Measurements from ENCODE around the gene TPSG1.

GRCh38 chr16:1218061-1218929 lies 6.8 kb downstream of the TPSG1 start:
- TF ChIP-seq, protein P1, sequence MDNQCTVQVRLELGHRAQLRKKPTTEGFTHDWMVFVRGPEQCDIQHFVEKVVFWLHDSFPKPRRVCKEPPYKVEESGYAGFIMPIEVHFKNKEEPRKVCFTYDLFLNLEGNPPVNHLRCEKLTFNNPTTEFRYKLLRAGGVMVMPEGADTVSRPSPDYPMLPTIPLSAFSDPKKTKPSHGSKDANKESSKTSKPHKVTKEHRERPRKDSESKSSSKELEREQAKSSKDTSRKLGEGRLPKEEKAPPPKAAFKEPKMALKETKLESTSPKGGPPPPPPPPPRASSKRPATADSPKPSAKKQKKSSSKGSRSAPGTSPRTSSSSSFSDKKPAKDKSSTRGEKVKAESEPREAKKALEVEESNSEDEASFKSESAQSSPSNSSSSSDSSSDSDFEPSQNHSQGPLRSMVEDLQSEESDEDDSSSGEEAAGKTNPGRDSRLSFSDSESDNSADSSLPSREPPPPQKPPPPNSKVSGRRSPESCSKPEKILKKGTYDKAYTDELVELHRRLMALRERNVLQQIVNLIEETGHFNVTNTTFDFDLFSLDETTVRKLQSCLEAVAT (IDR thresholded peaks at IDR 0.05) = no peak
- TF ChIP-seq CTCF (IDR thresholded peaks at IDR 0.05 in 2 of 3, conservative IDR thresholded peaks at IDR 0.05 in 1 of 3; ENCODE audit: control insufficient read depth in 2 of 3, extremely low read depth in 1 of 3, insufficient read depth in 1 of 3, low read depth in 3 of 3, low read length in 3 of 3) (no peak), MYB (IDR thresholded peaks at IDR 0.05; ENCODE audit: borderline replicate concordance, low read depth, low read length) (no peak), NRF1 (conservative IDR thresholded peaks at IDR 0.05; ENCODE audit: low read depth, low read length) (no peak), EZH2 (IDR thresholded peaks at IDR 0.05; ENCODE audit: borderline replicate concordance, control insufficient read depth, low read depth, low read length) (no peak), POLR2A (IDR thresholded peaks at IDR 0.05; ENCODE audit: low read depth, low read length) (no peak), ZNF274 (IDR thresholded peaks at IDR 0.05; ENCODE audit: insufficient read depth, insufficient read length) (no peak), SIN3A (IDR thresholded peaks at IDR 0.05; ENCODE audit: low read depth, low read length) (no peak), CEBPB (IDR thresholded peaks at IDR 0.05; ENCODE audit: borderline replicate concordance in 1 of 2, low read depth in 2 of 2, low read length in 2 of 2) (no peak), GABPA (IDR thresholded peaks at IDR 0.05; ENCODE audit: low read depth) (no peak), KDM1A (IDR thresholded peaks at IDR 0.05; ENCODE audit: borderline replicate concordance) (no peak), BACH1 (IDR thresholded peaks at IDR 0.05; ENCODE audit: borderline replicate concordance) (no peak)
- TF ChIP-seq, protein P2, sequence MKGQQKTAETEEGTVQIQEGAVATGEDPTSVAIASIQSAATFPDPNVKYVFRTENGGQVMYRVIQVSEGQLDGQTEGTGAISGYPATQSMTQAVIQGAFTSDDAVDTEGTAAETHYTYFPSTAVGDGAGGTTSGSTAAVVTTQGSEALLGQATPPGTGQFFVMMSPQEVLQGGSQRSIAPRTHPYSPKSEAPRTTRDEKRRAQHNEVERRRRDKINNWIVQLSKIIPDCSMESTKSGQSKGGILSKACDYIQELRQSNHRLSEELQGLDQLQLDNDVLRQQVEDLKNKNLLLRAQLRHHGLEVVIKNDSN (IDR thresholded peaks at IDR 0.05; ENCODE audit: borderline replicate concordance, extremely low read length, insufficient read depth, low read depth, low read length) = no peak

All from GM12878 (cell line).